ENCODE measurements around the gene PLD6.
A peak's percentile ranks its signal among the peaks of the same experiment; 100 is the strongest.
"Not testable (repeated sequence)": the region's sequence is repeated elsewhere in the genome, so short reads cannot be mapped to it uniquely, and the experiment has no call there.

The PLD6 gene

GRCh38 chr17:17164156-17164555 lies 42.0 kb downstream of the PLD6 start:
- Mint-ChIP-seq H3K36me3 (peaks cover 20% of the 10 kb centered on the region), H3K27ac (no peak overlapping the region), H3K4me3 (no peak overlapping the region), H3K4me1 (peaks cover 20% of the 10 kb centered on the region), H3K9me3 (no peaks in the 10 kb centered on the region), H3K27me3 (no peaks in the 10 kb centered on the region)

- Mint-ChIP-seq H3K36me3 (peaks cover 16% of the 10 kb centered on the region), H3K4me3 (no peak overlapping the region), H3K27ac (no peak overlapping the region), H3K27me3 (no peaks in the 10 kb centered on the region), H3K4me1 (peaks cover 4% of the 10 kb centered on the region), H3K9me3 (no peaks in the 10 kb centered on the region)
Measured at GRCh38 chr17:17161759-17162158, 44.4 kb downstream of the PLD6 start.

GRCh38 chr17:17161121-17161520 lies 45.0 kb downstream of the PLD6 start:
- Mint-ChIP-seq H3K4me3 (no peak overlapping the region), H3K27ac (no peak overlapping the region), H3K36me3 (peaks cover 14% of the 10 kb centered on the region), H3K4me1 (peaks cover 4% of the 10 kb centered on the region), H3K27me3 (no peaks in the 10 kb centered on the region), H3K9me3 (no peaks in the 10 kb centered on the region)

- H3K27me3 Mint-ChIP-seq, result no peaks in the 10 kb centered on the region
- peaks cover 16% of the 10 kb centered on the region for H3K4me1 Mint-ChIP-seq
- H3K4me3 Mint-ChIP-seq, result no peak overlapping the region
- H3K27ac Mint-ChIP-seq, result no peak overlapping the region
- H3K36me3 Mint-ChIP-seq, result peaks cover 9% of the 10 kb centered on the region
- no peaks in the 10 kb centered on the region for H3K9me3 Mint-ChIP-seq
Measured at GRCh38 chr17:17159571-17159970, 46.6 kb downstream of the PLD6 start.

- peaks cover 26% of the 10 kb centered on the region for H3K4me1 Mint-ChIP-seq
- not testable (repeated sequence) for H3K27ac Mint-ChIP-seq, H3K9me3 Mint-ChIP-seq, H3K27me3 Mint-ChIP-seq, H3K4me3 Mint-ChIP-seq
- H3K36me3 Mint-ChIP-seq, result peaks cover 13% of the 10 kb centered on the region
Measured at GRCh38 chr17:17158506-17158905, 47.6 kb downstream of the PLD6 start.

GRCh38 chr17:17157041-17157440 lies 49.1 kb downstream of the PLD6 start:
- no peaks in the 10 kb centered on the region for H3K27me3 Mint-ChIP-seq
- peaks cover 12% of the 10 kb centered on the region for H3K36me3 Mint-ChIP-seq
- no peak overlapping the region for H3K4me3 Mint-ChIP-seq
- H3K4me1 Mint-ChIP-seq, result peaks cover 36% of the 10 kb centered on the region
- H3K27ac Mint-ChIP-seq, result peak overlapping the region; percentile 76
- no peaks in the 10 kb centered on the region for H3K9me3 Mint-ChIP-seq

GRCh38 chr17:17156511-17156910 lies 49.6 kb downstream of the PLD6 start:
- Mint-ChIP-seq H3K9me3 (no peaks in the 10 kb centered on the region), H3K4me1 (peaks cover 38% of the 10 kb centered on the region), H3K4me3 (no peak overlapping the region), H3K36me3 (peaks cover 12% of the 10 kb centered on the region), H3K27me3 (no peaks in the 10 kb centered on the region), H3K27ac (peak overlapping the region; percentile 76)

- H3K4me1 Mint-ChIP-seq, result peaks cover 41% of the 10 kb centered on the region
- no peak overlapping the region for H3K4me3 Mint-ChIP-seq
- no peak overlapping the region for H3K27ac Mint-ChIP-seq
- H3K36me3 Mint-ChIP-seq, result peaks cover 12% of the 10 kb centered on the region
- H3K9me3 Mint-ChIP-seq, result no peaks in the 10 kb centered on the region
- no peaks in the 10 kb centered on the region for H3K27me3 Mint-ChIP-seq
Measured at GRCh38 chr17:17156107-17156506, 50.0 kb downstream of the PLD6 start.

- no peaks in the 10 kb centered on the region for H3K27me3 Mint-ChIP-seq
- H3K4me3 Mint-ChIP-seq, result no peak overlapping the region
- peaks cover 41% of the 10 kb centered on the region for H3K4me1 Mint-ChIP-seq
Measured at GRCh38 chr17:17155568-17155967, 50.6 kb downstream of the PLD6 start.

GRCh38 chr17:17154981-17155380 lies 51.2 kb downstream of the PLD6 start:
- Mint-ChIP-seq H3K4me3 (peak overlapping the region; percentile 6), H3K36me3 (peaks cover 12% of the 10 kb centered on the region), H3K27me3 (no peaks in the 10 kb centered on the region), H3K27ac (no peak overlapping the region), H3K9me3 (no peaks in the 10 kb centered on the region), H3K4me1 (peaks cover 41% of the 10 kb centered on the region)

More at GRCh38 chr17:17155568-17155967, 50.6 kb downstream of the PLD6 start:
- H3K27ac Mint-ChIP-seq, result no peak overlapping the region
- H3K36me3 Mint-ChIP-seq, result peaks cover 12% of the 10 kb centered on the region
- H3K9me3 Mint-ChIP-seq, result no peaks in the 10 kb centered on the region

- peak overlapping the region; percentile 6 for H3K4me3 Mint-ChIP-seq
- no peaks in the 10 kb centered on the region for H3K9me3 Mint-ChIP-seq
- H3K27ac Mint-ChIP-seq, result no peak overlapping the region
- H3K36me3 Mint-ChIP-seq, result peaks cover 13% of the 10 kb centered on the region
- no peaks in the 10 kb centered on the region for H3K27me3 Mint-ChIP-seq
- peaks cover 41% of the 10 kb centered on the region for H3K4me1 Mint-ChIP-seq
Measured at GRCh38 chr17:17154556-17154955, 51.6 kb downstream of the PLD6 start.

- H3K36me3 Mint-ChIP-seq, result peaks cover 9% of the 10 kb centered on the region
- H3K27me3 Mint-ChIP-seq, result no peaks in the 10 kb centered on the region
- H3K4me3 Mint-ChIP-seq, result peak overlapping the region; percentile 23
- peak overlapping the region; percentile 69 for H3K27ac Mint-ChIP-seq
- no peaks in the 10 kb centered on the region for H3K9me3 Mint-ChIP-seq
- H3K4me1 Mint-ChIP-seq, result peaks cover 41% of the 10 kb centered on the region
Measured at GRCh38 chr17:17153709-17154108, 52.4 kb downstream of the PLD6 start.

- H3K27ac Mint-ChIP-seq, result no peak overlapping the region
- no peaks in the 10 kb centered on the region for H3K27me3 Mint-ChIP-seq
- H3K9me3 Mint-ChIP-seq, result no peaks in the 10 kb centered on the region
- no peak overlapping the region for H3K4me3 Mint-ChIP-seq
- H3K4me1 Mint-ChIP-seq, result peaks cover 41% of the 10 kb centered on the region
- peaks cover 9% of the 10 kb centered on the region for H3K36me3 Mint-ChIP-seq
Measured at GRCh38 chr17:17153071-17153470, 53.1 kb downstream of the PLD6 start.

GRCh38 chr17:17152385-17152784 lies 53.7 kb downstream of the PLD6 start:
- Mint-ChIP-seq H3K4me1 (peaks cover 41% of the 10 kb centered on the region), H3K4me3 (no peak overlapping the region), H3K9me3 (no peaks in the 10 kb centered on the region), H3K27ac (peak overlapping the region; percentile 61), H3K36me3 (peaks cover 12% of the 10 kb centered on the region), H3K27me3 (no peaks in the 10 kb centered on the region)

- Mint-ChIP-seq H3K36me3 (peaks cover 12% of the 10 kb centered on the region), H3K9me3 (no peaks in the 10 kb centered on the region), H3K4me1 (peaks cover 41% of the 10 kb centered on the region), H3K27ac (peak overlapping the region; percentile 59), H3K4me3 (no peak overlapping the region), H3K27me3 (no peaks in the 10 kb centered on the region)
Measured at GRCh38 chr17:17151962-17152361, 54.2 kb downstream of the PLD6 start.

GRCh38 chr17:17151541-17151940 lies 54.6 kb downstream of the PLD6 start:
- Mint-ChIP-seq H3K36me3 (peaks cover 12% of the 10 kb centered on the region), H3K9me3 (no peaks in the 10 kb centered on the region), H3K4me3 (no peak overlapping the region), H3K4me1 (peaks cover 41% of the 10 kb centered on the region), H3K27ac (peak overlapping the region; percentile 59), H3K27me3 (no peaks in the 10 kb centered on the region)

GRCh38 chr17:17151055-17151454 lies 55.1 kb downstream of the PLD6 start:
- no peaks in the 10 kb centered on the region for H3K9me3 Mint-ChIP-seq
- peaks cover 41% of the 10 kb centered on the region for H3K4me1 Mint-ChIP-seq
- H3K36me3 Mint-ChIP-seq, result peaks cover 12% of the 10 kb centered on the region
- no peaks in the 10 kb centered on the region for H3K27me3 Mint-ChIP-seq
- H3K4me3 Mint-ChIP-seq, result no peak overlapping the region
- H3K27ac Mint-ChIP-seq, result no peak overlapping the region
